CD4-positive, alpha-beta T cell treated with Interleukin-15 for 1 hour (primary cell): ENCODE results near the gene ZBTB47.
A peak's percentile ranks its signal among the peaks of the same experiment; 100 is the strongest.

ENCODE experiments used
- DNase-seq: peaks from one replicate; pipeline ENCODE4 v3.0.0-alpha.2; 2020

Gene ZBTB47

DNA sequence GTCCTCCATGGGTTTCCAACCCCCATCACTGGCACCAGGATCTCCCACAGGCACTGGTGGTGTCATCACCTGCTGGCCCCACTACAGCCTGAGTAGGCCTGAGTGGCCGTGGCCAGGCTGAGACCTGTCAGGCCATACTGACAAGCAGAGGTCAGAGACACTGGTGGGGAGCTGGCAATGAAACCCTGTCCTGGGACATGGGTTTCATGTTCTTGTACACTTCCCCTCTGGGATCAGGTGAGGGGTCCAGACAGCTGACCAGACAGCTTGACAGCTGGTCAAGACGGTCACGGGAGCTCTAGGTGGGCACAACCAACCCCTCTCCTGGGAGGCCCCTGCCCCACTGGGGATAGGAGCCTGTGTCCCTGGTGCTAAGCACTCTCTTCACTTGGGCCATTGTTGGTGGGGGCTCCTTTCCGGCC lies 13.1 kb downstream of the ZBTB47 start:
- no peak for DNase-seq

DNA sequence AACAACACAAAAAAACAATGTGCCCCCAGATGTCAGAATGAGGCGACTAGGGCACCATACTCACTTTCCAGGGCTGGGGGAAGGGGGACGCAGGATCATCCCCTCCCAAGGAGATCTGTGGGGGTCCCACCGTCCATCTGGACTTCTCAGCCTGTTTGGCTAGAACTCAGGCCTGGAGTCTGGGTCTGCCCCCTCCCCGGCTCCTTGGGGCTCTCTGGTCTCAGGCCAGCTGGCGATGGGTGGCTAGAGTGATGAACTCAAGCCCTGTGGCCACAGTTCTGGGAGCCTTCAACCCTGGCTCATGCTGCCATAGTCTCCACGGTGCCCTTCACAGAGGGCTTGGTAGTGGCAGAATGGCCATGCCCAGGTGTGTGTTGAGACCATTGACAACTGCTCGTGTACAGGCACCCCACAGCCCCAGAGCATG lies 13.6 kb downstream of the ZBTB47 start:
- DNase-seq = no peak

DNA sequence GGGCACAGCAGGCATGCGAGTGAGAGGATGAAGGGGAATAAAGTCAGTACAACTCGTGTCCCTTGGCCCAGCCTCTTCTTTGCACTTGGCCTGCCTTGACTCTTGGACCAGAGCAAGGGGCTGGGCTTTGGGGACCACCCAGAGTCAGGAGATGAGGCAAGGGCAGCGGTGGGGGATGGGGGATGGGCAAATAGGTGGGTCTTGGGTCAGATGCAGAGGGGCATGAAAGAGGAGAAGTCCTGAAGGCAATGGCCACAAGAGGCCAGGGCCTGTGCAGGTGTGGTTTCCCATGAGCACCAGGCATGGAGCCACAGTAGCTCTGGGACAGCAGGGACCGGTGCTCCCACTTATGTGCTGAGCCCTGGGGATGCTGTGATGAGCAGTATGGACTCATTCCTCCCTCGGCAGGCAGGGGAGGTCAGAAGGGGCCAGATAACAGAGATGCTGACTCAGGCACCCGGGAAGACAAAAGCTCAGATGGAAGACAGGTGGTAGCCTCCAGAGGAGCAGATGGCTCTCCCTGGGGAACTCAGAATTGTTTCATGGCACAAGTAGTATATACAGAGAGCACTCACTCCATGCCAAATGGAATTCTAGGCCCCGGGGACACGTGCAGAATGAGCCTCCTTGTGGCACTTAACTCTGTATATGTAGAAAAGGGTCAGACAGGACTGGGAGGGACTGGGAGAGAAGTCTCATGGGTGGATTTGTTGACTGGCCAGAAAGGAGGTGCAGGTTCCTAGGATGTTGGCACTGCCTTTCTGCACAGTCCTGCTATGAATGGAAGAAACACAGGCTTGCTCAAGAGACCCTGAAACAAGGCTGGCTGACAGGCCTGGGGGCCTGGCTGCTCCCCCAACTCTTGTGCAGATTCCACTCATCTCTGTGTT lies 14.3 kb downstream of the ZBTB47 start:
- no peak for DNase-seq

DNA sequence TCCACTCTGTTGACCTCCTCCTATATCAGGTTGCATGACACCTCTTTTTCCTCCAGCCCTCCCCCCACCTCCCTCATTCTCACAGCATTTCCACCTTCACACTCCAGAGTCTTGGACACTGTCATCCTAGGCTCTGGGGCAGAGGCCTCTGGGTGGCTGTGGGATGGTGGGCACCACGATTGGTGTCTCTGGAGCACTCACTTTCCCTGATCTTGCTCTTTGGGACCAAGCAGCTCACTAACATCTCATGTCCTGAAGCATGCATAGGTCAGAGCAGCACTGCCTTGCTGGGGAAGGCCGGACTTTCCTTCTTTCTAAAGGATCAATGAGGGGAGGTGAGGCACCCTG lies 14.9 kb downstream of the ZBTB47 start:
- no peak for DNase-seq

DNA sequence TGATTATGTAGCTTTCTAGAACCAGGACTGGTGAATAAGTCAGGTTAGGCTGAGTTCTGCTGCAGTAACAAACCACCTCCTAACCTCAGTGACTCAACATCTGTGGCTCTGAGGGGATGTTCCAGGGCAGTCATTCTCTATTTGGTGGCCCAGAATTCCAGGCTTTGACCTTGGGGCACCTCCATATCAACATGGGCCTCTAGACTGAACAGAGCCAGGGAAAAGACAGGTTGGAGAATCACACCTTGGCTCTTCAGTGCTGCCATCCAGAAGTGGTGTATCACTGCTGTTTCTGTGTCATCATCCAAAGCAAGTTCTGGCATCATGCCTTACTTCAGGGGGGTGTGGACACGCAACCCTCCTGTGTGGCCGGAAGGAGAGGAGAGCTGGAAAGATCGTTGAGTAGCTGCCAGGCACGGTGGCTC lies 15.3 kb downstream of the ZBTB47 start:
- no peak for DNase-seq

DNA sequence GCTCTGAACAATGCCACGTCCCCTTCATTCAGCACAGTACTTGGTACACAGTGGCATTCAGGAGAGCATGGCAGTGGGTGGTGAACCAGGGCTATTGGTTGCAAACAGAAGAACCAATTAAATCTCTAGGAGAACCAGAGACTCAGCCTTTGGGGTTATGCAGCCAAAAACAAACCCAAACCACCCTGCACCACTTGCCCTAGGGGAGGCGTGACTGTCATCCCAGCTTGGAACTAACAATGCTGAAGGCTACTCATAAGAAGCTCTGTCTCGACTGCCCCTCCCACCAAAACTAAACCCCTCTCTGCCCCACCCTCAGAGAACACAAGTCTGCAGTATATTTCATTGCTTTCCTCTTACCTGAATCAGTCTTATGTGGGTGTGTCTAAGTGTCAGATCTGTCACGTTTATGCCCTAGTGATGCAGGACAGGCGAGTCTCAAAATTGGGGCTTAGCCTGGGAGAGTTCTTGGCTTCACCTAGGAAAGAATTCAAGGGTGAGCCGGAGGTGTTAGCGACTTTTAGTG lies 16.6 kb downstream of the ZBTB47 start:
- DNase-seq = no peak

DNA sequence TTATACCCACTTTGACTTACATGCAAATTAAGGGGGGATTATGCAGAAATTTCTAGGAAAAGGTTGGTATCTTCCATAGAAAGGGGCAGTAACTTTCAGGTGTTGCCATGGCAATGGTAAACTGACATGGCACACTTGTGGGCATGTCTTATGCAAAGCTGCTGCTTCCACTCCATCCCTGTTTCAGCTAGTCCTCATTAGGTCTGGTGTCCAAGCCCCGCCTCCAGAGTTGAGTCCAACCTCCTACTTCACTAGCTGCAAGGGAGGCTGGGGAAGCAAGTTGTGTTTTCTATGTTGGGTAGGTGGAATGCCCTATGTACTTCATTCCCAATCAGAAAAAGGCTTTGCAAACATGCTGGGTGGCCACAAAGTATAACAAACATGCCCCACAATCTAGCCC lies 17.2 kb downstream of the ZBTB47 start:
- DNase-seq = no peak

DNA sequence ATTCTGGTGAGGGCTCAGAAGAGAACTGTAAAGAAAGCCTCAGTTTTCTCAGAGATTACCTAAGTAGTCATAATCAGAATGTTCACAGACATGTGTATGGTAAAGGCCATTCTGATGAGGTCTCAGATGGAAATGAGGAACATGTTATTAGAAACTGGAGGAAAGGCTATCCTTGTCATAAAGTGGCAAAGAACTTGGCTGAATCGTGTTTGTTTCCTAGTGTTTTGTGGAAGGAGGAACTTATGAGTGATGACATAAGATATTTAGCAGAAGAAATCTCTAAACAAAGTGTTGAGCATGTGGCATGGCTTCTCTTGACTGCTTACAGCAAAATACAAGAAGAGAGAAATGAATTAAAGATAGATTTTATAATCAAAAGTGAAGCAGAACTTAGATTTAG lies 19.0 kb downstream of the ZBTB47 start:
- DNase-seq = no peak

DNA sequence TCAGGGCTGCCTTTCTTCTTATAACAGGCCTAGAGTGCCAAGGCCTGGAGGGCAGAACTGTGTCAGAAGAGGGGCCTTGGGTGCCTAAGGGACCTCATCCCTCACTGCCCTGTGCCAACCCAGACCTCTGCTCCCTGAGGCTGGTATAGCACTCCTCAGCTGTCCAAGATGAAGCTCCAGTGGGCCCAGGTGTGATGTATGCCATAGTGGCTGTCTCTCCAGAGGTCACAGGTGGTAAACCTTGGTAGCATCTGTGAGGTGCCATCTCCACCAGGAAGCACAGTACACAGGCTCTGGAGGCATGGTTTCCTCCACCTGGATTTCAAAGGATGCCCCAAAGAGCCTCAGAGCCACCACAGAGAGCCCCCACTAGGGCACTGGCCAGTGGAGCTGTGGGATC lies 19.6 kb downstream of the ZBTB47 start:
- no peak for DNase-seq

DNA sequence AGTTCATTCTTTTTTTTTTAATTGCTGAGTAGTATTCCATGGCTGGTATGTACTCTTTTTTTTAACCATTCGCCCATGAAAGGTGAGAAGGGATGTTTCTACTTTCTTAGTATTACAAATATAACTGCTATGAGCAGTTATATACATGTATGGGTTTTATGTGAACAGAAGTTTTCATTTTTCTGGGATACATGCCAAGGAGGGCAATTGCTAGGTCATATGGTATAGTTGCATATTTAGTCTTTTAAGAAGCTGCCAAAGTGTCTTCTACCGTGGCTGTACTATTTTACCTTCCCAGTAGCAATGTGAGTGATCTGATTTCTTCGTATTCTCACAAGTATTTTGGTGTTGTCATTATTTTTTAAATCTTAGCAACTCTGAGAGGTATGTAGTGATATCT lies 20.6 kb downstream of the ZBTB47 start:
- no peak for DNase-seq

DNA sequence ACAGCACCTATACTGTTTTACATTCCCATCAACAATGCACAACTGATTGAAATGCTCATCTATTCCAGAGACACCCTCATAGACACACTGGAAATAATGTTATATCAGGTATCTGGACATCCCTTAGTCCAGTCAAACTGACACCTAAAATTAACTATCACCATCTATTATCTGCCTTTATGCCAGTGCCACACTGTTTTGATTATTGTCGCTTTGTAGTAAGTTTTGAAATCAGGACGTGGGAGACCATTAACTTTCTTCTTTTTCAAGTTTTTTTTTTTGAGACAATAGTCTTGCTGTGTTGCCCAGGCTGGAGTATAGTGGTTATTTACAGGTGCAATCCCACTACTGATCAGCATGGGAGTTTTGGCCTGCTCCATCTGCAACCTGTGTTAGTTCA lies 22.4 kb downstream of the ZBTB47 start:
- DNase-seq = no peak

DNA sequence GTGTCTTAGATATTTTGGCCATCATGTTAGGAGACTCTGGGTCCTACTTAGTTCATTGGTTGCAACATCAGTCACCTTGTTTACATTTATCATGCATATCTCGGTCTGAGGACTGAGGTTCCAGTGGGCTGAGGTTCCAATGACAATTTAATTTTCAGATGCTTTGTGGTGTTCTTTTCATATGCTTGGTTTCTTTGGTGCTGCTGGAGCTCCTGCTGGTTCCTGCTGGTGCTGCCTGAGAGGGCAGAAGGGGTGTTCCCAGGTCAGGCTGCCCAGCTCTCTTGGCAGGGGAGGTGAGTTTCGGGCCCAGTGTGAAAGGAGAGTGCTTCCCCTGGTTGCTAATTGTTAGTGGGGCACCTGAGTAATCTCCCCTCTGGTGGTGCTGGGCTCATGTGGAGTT lies 24.9 kb downstream of the ZBTB47 start:
- DNase-seq = no peak

DNA sequence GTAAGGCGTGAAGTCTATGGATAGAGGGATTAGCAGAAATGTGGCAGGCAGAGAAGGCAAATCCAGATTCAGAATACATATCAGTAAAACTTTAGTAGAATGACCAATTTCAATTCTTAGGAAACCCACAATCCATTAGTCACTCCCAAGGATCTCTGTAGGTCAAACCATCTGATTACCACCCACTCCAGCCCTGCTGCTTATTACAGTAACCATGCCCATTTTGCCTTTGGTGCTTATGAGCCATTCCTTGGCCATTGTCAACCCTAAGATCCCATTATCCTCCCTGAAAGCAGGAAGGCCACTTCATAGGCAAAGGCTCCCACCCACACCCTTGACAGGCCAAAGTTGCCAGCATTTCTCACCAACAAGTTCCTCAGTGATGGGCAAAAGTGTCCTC lies 26.8 kb downstream of the ZBTB47 start:
- no peak for DNase-seq

DNA sequence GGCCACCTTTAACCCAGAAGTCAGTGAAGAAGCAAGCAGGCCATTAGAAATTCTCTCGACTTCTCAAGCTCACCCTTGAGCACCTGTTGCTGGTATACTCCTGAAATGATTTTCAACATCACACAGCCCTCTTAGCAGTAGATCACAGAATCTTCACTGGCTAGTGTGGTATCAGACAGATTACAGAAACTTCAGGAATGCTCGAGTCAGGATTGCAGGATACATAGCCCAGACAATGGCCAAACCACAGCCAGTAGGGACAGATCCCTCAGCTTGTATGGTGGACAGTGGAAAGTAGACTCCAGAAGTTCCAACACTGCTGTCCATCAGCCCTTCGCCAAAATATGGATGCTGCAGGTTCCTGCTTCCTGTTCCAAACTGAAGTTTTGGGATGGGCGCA lies 27.3 kb downstream of the ZBTB47 start:
- DNase-seq = no peak

DNA sequence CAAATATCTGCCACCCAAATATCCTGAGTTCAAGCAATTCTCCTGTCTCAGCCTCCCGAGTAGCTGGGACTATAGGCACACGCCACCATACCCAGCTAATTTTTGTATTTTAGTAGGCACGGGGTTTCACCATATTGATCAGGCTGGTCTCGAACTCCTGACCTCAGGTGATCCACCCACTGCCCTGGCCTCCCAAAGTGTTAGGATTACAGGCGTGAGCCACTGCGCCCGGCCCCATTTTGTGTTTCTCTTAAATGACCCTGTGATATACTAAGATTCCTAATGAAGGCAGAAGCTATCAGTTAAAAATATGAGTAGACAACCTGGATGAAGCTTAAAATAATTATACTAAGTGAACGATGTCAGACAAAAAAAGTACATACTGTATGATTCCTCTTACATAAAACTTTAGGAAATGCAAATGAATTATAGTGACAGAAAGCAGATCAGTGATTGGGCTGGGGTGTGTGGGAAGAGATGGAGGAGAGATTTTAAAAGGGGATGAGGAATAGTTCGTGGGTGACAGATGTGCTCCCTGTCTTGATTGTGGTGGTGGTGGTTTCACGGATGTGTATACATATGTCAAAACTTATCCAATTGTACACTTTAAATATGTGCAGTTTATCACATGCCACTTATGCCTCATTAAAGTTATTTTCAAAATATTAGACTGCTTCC lies 28.0 kb downstream of the ZBTB47 start:
- DNase-seq = no peak

DNA sequence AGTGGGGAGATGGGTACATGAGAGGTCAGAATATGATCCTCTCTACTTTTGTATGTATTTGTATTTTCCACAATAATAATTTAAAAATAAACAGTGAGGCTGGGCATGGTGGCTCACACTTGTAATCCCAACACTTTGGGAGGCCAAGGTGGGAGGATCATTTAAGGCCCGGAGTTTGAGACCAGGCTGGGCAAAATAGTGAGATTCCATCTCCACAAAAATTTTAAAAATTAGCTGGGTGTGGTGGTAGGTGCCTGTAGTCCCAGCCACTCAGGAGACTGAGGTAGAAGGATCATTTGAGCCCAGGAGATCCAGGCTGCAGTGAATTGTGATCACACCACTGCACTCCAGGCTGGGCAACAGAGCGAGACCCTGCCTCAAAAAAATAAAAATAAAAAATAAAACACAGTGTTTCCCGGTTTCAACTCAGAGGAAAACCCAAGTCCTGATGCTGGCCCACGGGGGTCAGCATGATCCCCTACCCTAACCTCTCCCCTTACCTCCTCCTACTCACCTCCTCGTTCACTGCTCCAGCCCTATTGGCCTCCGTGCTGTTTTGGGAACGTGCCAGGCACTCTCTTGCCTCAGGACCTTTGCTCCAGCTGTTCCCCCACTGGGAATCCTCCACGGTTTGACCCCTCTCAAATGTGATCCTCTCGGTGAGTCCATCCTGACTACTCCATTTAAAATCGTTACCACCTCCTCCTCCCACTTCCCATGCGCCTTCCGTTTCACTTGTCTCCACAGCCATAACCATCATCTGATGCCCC lies 29.0 kb downstream of the ZBTB47 start:
- no peak for DNase-seq

DNA sequence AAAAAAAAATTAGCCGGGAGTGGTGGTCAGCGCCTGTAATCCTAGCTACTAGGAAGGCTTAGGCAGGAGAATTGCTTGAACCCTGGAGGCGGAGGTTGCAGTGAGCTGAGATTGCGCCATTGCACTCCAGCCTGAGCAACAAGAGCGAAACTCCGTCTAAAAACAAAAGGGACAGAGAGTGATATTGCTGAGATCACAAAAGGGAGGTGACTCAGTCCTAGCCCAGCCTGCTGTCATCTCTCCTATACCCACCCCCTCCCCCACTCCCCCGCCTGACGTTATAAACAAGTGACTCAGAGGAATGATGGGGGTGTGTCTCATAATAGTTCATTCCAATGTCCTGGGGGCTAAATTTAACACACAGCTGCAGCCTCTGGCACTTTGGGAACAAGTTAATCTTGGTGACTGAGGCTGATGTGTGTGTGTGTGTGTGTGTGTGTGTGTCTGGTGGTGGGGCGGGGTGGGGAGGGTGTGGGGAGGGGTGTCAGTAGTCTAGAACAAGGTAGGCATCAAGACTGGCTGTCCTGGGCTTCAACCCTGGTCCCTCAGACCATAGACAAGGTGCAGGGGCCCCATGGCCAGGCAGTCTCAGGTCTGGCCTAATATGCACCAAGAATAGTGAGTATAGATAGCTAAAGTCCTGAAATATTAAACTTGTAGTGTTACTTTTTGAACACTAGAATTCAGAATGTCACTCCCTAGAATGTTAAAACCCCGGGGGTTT lies 30.5 kb downstream of the ZBTB47 start:
- DNase-seq = peak; percentile 29

DNA sequence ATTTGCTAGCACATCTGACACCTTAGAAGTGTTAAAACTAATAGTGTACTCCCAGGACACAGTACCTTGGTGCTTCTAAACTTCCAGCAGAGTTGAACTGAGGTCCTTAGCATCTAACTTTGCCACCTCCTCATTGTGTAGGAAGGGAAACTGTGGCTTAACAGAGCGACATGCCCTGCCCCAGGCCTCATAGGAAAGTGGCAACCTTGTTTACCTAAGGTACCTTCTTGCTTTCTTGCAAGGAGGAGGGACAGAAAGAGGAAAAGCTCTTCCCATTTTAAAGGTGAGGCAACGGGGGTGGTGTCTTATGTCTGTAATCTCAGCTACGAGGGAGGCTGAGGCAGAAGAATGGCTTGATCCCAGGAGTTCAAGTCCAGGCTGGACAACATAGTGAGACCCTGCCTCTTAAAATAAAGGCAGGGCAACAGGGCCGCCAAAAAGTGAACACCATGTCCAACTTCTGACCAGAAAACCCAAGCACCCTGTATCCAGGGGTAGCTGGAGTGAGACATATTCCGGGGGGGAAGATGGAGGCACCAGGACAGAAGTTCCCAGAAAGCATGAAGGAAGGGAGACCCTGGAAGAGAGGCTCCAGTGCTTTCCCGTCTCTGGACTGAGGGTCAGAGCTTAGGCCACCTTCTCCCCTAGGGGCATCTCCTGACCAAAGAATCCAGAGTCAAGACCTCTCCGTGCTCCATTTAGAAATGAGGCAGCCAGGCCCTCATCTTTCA lies 31.3 kb downstream of the ZBTB47 start:
- no peak for DNase-seq

DNA sequence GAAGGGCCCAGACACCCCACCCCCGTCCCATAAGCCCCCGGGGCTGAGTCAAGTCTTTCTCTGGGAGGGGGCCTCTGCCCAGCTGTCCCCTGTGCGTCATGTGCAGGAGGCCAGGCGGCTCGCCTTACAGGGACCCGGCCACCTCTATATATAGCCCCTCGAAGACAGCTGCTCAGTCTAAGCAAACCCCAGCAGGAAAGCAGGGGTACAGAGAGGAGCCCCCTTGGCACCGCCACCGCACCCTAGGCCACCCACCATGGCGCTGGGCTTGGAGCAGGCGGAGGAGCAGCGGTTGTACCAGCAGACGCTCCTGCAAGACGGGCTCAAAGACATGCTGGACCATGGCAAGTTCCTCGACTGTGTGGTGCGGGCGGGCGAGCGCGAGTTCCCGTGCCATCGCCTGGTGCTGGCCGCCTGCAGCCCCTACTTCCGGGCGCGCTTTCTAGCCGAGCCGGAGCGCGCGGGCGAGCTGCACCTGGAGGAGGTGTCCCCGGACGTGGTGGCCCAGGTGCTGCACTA lies 31.9 kb downstream of the ZBTB47 start, which contains the start of gene KLHL40:
KLHL40 (plus strand) TSS at position 175 of the 519 bp plus-strand sequence; CDS start at position 257, 82 bp downstream.
- no peak for DNase-seq

DNA sequence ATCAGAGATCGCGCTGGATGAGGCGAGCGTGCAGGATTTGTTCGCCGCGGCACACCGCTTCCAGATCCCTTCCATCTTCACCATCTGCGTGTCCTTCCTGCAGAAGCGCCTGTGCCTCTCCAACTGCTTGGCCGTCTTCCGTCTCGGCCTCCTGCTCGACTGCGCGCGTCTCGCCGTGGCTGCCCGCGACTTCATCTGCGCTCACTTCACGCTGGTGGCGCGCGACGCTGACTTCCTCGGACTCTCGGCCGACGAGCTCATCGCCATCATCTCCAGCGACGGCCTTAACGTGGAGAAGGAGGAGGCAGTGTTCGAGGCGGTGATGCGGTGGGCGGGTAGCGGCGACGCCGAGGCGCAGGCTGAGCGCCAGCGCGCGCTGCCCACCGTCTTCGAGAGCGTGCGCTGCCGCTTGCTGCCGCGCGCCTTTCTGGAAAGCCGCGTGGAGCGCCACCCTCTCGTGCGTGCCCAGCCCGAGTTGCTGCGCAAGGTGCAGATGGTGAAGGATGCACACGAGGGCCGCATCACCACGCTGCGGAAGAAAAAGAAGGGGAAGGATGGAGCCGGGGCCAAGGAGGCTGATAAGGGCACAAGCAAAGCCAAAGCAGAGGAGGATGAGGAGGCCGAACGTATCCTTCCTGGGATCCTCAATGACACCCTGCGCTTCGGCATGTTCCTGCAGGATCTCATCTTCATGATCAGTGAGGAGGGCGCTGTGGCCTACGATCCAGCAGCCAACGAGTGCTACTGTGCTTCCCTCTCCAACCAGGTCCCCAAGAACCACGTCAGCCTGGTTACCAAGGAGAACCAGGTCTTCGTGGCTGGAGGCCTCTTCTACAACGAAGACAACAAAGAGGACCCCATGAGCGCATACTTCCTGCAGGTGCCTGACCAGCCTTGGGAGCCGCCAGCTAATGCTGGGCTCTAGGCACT lies 32.7 kb downstream of the ZBTB47 start:
- DNase-seq = no peak
